H9 (cell line): ENCODE measurements around the gene GATAD2B. TPM values are rescaled to one million over a fixed set of nuclear protein-coding genes. Genes with fewer than 3 reads are reported as not detected.

ENCODE experiments used
- DNase-seq: peaks from one replicate; pipeline ENCODE4 v3.0.0-alpha.2; 2017
- H2AFZ ChIP-seq: one replicate; pipeline ENCODE4 v1.6.1; 2013; ENCODE audit warnings: mild to moderate bottlenecking, low read length, control low read depth, moderate library complexity
- H2AK5ac ChIP-seq: 2 replicates; pipeline ENCODE4 v1.6.1; 2013; ENCODE audit warnings: low read length, control low read depth, mixed read lengths; ENCODE audit not compliant: insufficient read length
- H2BK120ac ChIP-seq: one replicate; pipeline ENCODE4 v1.6.1; 2013; ENCODE audit warnings: low read depth, mild to moderate bottlenecking, low read length, control low read depth, inconsistent platforms; ENCODE audit not compliant: poor library complexity, severe bottlenecking
- H2BK12ac ChIP-seq: 2 replicates; pipeline ENCODE4 v1.6.1; 2013; ENCODE audit warnings: low read length, control low read depth, mixed read lengths, low read depth; ENCODE audit not compliant: insufficient read length
- H2BK15ac ChIP-seq: 2 replicates; pipeline ENCODE4 v1.6.1; 2013; ENCODE audit warnings: low read depth, low read length, control low read depth
- H2BK20ac ChIP-seq: one replicate; pipeline ENCODE4 v1.6.1; 2013; ENCODE audit warnings: low read depth, mild to moderate bottlenecking, low read length, control low read depth, inconsistent platforms; ENCODE audit not compliant: poor library complexity, severe bottlenecking
- H2BK5ac ChIP-seq: 2 replicates; pipeline ENCODE4 v1.6.1; 2013; ENCODE audit warnings: low read length, control low read depth, mixed read lengths; ENCODE audit not compliant: insufficient read length
- H3K14ac ChIP-seq: 2 replicates; pipeline ENCODE4 v1.6.1; 2013; ENCODE audit warnings: low read length, control low read depth; ENCODE audit not compliant: insufficient read depth
- H3K18ac ChIP-seq: 2 replicates; pipeline ENCODE4 v1.6.1; 2013; ENCODE audit warnings: low read depth, mild to moderate bottlenecking, mixed read lengths, low read length, control low read depth; ENCODE audit not compliant: insufficient read length
- H3K23ac ChIP-seq: 2 replicates; pipeline ENCODE4 v1.6.1; 2013; ENCODE audit warnings: low read length, control low read depth, mixed read lengths, low read depth; ENCODE audit not compliant: insufficient read length
- H3K23me2 ChIP-seq: 2 replicates; pipeline ENCODE4 v1.6.1; 2013; ENCODE audit warnings: low read depth, mild to moderate bottlenecking, mixed read lengths, low read length, control low read depth; ENCODE audit not compliant: insufficient read length, poor library complexity, severe bottlenecking
- H3K27ac ChIP-seq: 2 replicates; pipeline ENCODE4 v1.5.1; 2013; ENCODE audit warnings: low read length, control low read depth, mixed read lengths, low read depth; ENCODE audit not compliant: insufficient read length
- H3K27me3 ChIP-seq: 2 replicates; pipeline ENCODE4 v1.6.1; 2013; ENCODE audit warnings: low read length, control low read depth, inconsistent platforms; ENCODE audit not compliant: insufficient read depth
- H3K4ac ChIP-seq: 2 replicates; pipeline ENCODE4 v1.6.1; 2013; ENCODE audit warnings: low read depth, mild to moderate bottlenecking, control low read depth, inconsistent platforms, low read length, moderate library complexity
- H3K4me1 ChIP-seq: 2 replicates; pipeline ENCODE4 v1.6.1; 2013; ENCODE audit warnings: low read length, control low read depth, inconsistent platforms; ENCODE audit not compliant: insufficient read depth
- H3K4me2 ChIP-seq: 2 replicates; pipeline ENCODE4 v1.6.1; 2013; ENCODE audit warnings: low read length, control low read depth, mixed read lengths; ENCODE audit not compliant: insufficient read length, insufficient read depth
- H3K56ac ChIP-seq: 2 replicates; pipeline ENCODE4 v1.6.1; 2013; ENCODE audit warnings: low read depth, mild to moderate bottlenecking, mixed read lengths, low read length, control low read depth; ENCODE audit not compliant: insufficient read length
- H3K79me1 ChIP-seq: 2 replicates; pipeline ENCODE4 v1.6.1; 2013; ENCODE audit warnings: low read depth, mild to moderate bottlenecking, moderate library complexity, low read length, control low read depth, inconsistent platforms; ENCODE audit not compliant: insufficient read depth, poor library complexity, severe bottlenecking
- H3K79me2 ChIP-seq: 2 replicates; pipeline ENCODE4 v1.6.1; 2013; ENCODE audit warnings: low read length, control low read depth, inconsistent platforms; ENCODE audit not compliant: insufficient read depth
- H3K9ac ChIP-seq: 2 replicates; pipeline ENCODE4 v1.6.1; 2013; ENCODE audit warnings: low read length, control low read depth, mixed read lengths; ENCODE audit not compliant: insufficient read length; ENCODE audit errors: extremely low read depth
- H3K9me3 ChIP-seq: one replicate; pipeline ENCODE4 v1.6.1; 2013; ENCODE audit warnings: low read depth, low read length, inconsistent platforms; ENCODE audit not compliant: control insufficient read depth
- H3T11ph ChIP-seq: one replicate; pipeline ENCODE4 v1.6.1; 2013; ENCODE audit warnings: mild to moderate bottlenecking, low read length, control low read depth, inconsistent platforms
- H4K20me1 ChIP-seq: one replicate; pipeline ENCODE4 v1.6.1; 2013; ENCODE audit not compliant: control insufficient read depth, insufficient read length, insufficient read depth
- H4K5ac ChIP-seq: 2 replicates; pipeline ENCODE4 v1.6.1; 2013; ENCODE audit warnings: low read depth, mild to moderate bottlenecking, mixed read lengths, low read length, control low read depth; ENCODE audit not compliant: insufficient read length
- H4K8ac ChIP-seq: replicated peaks from 2 replicates; pipeline ENCODE4 v1.6.1; 2013; ENCODE audit warnings: low read length, control low read depth, mixed read lengths, low read depth; ENCODE audit not compliant: insufficient read length
- H4K91ac ChIP-seq: 2 replicates; pipeline ENCODE4 v1.6.1; 2013; ENCODE audit warnings: low read depth, mild to moderate bottlenecking, moderate library complexity, mixed read lengths, low read length, control low read depth; ENCODE audit not compliant: insufficient read length
- H3K27ac Mint-ChIP-seq, 3 experiments: 2 replicates in 2 of 3; 3 replicates in 1 of 3; pipeline ENCODE4 v1.8.0; 2020 to 2021; ENCODE audit warnings: mixed read lengths in 3 of 3, mild to moderate bottlenecking in 1 of 3, moderate library complexity in 1 of 3
- H3K27me3 Mint-ChIP-seq: 2 replicates; pipeline ENCODE4 v1.8.0; 2021; ENCODE audit warnings: low read depth, mild to moderate bottlenecking, moderate library complexity, mixed read lengths
- H3K36me3 Mint-ChIP-seq, 3 experiments: 2 replicates in 2 of 3; 3 replicates in 1 of 3; pipeline ENCODE4 v1.8.0; 2020 to 2021; ENCODE audit warnings: low read depth in 3 of 3, mixed read lengths in 3 of 3; ENCODE audit not compliant: insufficient read depth in 1 of 3
- H3K4me1 Mint-ChIP-seq, 2 experiments: 2 replicates each; pipeline ENCODE4 v1.8.0; 2020; ENCODE audit warnings: mixed read lengths in 2 of 2
- H3K4me3 Mint-ChIP-seq, 2 experiments: 2 replicates in 1 of 2; 3 replicates in 1 of 2; pipeline ENCODE4 v1.8.0; 2020 to 2021; ENCODE audit warnings: mild to moderate bottlenecking in 2 of 2, mixed read lengths in 2 of 2, moderate library complexity in 1 of 2
- H3K9me3 Mint-ChIP-seq, 2 experiments: 2 replicates in 1 of 2; 3 replicates in 1 of 2; pipeline ENCODE4 v1.8.0; 2020; ENCODE audit warnings: mild to moderate bottlenecking in 2 of 2, mixed read lengths in 2 of 2, moderate library complexity in 1 of 2
- WGBS: extraction: QIAGEN DNeasy Blood & Tissue Kit; methylation state at CpG from one replicate; pipeline ENCODE4 v1.1.7; 2013; ENCODE audit warnings: missing lambda C conversion rate, low lambda C conversion rate, mixed read lengths; ENCODE audit not compliant: insufficient read length; ENCODE audit errors: extremely low coverage; 5-methylcytosine and 5-hydroxymethylcytosine counted together
- total RNA-seq: library from RNA; stranded (reverse); gene quantifications from 2 replicates; pipeline ENCODE4 v1.2.1, GENCODE V29; 2021
- TF ChIP-seq, protein P1 (sequence below): fragments of 200-600 bp; sonication (generic); conservative IDR thresholded peaks from 3 replicates; pipeline ENCODE4 v1.8.0; 2021; ENCODE audit warnings: antibody characterized with exemption, mild to moderate bottlenecking

GATAD2B gene
- total RNA-seq, 1 experiment from 2014 or later: 44.1 TPM

DNA sequence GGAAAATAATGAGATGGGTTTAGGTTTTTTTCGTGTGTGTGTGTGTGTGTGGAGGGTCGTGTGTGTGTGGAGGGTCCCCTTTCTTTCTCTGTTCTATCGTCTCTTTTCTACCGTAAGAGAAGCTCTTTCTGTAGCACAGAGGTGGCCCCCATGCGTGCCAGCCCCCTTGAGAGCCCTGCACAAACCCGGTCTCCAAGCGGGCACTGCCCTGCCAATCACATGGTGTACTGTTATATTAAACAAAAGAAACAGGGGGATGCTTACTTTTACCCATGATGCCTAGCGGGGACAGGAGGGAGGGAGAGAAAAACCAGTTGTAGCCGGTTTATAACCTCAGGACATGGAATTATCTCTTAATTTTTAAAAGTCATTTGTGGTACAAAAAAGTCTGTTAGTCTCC, 41.0 kb downstream of the GATAD2B start:
- Histone ChIP-seq H2BK12ac (no peak overlapping the region), H2BK5ac (no peak overlapping the region), H3K4me2 (no peak overlapping the region), H3K14ac (no peak overlapping the region), H3K18ac (no peak overlapping the region), H3K4me1 (no peaks in the 10 kb centered on the region), H3K27ac (no peak overlapping the region), H2BK120ac (no peak overlapping the region), H4K5ac (no peak overlapping the region), H3K23ac (no peak overlapping the region), H3K4ac (no peak overlapping the region), H3K9ac (no peak overlapping the region), H4K8ac (no peak overlapping the region), H2BK20ac (no peak overlapping the region), H3K56ac (no peak overlapping the region), H2AFZ (no peak overlapping the region), H2AK5ac (no peak overlapping the region), H3K27me3 (no peaks in the 10 kb centered on the region), H3K9me3 (no peaks in the 10 kb centered on the region), H3T11ph (no peak overlapping the region), H3K79me1 (peaks cover 3% of the 10 kb centered on the region), H3K79me2 (peaks cover 3% of the 10 kb centered on the region; the same call in 1 of the 2 replicates), H3K23me2 (no peaks in the 10 kb centered on the region), H2BK15ac (no peak overlapping the region), H4K91ac (no peak overlapping the region), H4K20me1 (no peaks in the 10 kb centered on the region)
- Mint-ChIP-seq H3K27me3 (no peaks in the 10 kb centered on the region), H3K9me3 (no peaks in the 10 kb centered on the region), H3K4me1 (peaks cover 0 to 3% of the 10 kb centered on the region in 2 experiments; a peak in 3 of 4 replicates), H3K4me3 (no peak overlapping the region), H3K27ac (no peak overlapping the region), H3K36me3 (peaks cover 1 to 5% (median 2%) of the 10 kb centered on the region in 3 experiments; a peak in 3 of 7 replicates)
- no peak for DNase-seq
- TF ChIP-seq, protein P1, sequence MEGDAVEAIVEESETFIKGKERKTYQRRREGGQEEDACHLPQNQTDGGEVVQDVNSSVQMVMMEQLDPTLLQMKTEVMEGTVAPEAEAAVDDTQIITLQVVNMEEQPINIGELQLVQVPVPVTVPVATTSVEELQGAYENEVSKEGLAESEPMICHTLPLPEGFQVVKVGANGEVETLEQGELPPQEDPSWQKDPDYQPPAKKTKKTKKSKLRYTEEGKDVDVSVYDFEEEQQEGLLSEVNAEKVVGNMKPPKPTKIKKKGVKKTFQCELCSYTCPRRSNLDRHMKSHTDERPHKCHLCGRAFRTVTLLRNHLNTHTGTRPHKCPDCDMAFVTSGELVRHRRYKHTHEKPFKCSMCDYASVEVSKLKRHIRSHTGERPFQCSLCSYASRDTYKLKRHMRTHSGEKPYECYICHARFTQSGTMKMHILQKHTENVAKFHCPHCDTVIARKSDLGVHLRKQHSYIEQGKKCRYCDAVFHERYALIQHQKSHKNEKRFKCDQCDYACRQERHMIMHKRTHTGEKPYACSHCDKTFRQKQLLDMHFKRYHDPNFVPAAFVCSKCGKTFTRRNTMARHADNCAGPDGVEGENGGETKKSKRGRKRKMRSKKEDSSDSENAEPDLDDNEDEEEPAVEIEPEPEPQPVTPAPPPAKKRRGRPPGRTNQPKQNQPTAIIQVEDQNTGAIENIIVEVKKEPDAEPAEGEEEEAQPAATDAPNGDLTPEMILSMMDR: no peak
- WGBS: 100% methylated on average over 2 of the region's 9 CpGs
